Measurements from ENCODE around the gene CTRL.
"Not testable (repeated sequence)": the region's sequence is repeated elsewhere in the genome, so short reads cannot be mapped to it uniquely, and the experiment has no call there.

The CTRL gene

DNA sequence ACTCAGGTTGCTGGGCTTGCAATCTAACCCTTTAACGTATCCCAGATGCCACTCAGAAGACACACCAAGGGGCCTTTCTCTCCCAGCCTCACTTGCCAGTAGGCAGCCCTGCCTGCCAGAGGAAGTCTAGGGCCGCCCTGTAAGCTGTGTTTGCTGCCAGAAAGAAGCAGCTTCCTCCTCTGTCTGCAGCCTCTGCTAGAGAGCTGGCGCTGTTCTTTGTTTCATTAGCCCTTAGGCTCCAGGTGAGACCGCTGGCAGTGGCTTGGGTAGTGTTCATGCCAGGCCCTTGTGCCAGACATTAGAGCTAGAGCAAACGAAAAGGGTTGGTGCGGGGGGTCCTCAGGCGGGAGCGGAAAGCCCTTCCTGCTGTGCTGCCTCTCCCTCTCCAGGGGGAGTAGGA, 8.9 kb downstream of the CTRL start:
- DNase-seq, result no peak

DNA sequence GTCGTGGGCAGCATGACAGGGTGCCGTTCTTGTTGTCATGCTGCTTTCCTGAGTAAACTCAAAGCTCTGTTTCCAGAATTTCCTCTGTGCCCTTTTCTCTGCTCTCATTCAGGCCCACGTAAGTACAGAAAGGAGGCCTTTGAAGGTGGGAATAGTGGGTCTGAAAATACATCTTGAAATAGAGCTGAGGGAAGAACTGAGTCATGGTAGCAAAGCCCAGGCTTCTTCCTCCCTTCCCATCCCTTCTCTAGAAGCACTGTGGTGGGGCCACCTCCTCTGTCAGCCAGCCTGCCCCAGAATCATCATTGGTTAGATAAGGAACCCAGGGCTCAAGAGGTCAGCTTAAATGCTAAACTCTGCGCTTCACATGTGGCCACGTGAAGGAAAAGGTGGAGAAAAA, 9.4 kb downstream of the CTRL start:
- DNase-seq, result no peak

DNA sequence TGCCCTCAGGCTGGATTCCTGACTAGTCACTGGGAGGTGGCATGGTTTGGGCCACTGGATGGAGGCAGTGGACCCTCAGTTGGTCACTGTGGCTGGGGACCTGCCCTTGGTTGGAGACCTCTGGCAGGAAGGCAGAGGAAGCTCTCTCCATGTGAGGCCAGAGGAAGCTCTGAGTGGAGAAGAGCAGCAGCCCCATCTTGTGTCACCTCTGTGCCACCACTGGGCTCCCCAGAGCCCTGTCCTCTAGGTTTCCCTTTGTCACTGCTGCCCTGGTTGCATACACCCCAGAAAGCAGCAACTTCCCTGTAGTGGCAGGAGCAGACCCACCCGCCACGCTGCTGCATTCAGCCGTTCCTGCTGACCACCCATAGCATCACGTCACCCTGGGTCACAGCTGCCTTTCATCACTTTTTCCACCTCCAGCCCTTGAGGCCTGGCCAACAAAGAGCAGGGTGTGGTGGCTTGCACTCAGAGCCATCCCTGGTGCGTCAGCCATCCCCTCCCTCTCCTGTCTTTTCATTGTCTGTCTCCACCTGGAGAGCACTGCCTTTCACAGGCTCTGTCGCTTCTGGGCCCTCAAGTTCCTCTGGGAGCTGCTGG, 11.9 kb downstream of the CTRL start:
- no peak for DNase-seq

DNA sequence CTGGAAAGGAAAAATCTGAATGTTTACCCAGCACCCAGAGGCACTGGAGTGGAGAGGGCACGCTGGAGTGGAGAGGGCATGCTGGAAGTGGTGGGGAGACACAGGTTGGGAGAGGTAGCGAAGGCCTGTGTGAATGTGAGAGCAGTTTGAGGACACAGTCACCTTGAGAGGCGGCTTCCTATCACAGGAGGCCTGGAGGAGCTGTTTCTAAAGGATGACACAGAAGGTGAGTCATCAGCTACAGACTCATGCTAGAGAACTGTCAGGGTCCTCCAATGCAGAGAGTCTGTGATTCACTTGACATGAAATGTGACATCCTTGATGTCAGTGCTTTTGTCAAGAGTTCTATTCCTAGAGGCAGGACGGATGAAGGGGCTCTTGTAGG, 13.8 kb downstream of the CTRL start:
- DNase-seq, result peak; percentile 83

DNA sequence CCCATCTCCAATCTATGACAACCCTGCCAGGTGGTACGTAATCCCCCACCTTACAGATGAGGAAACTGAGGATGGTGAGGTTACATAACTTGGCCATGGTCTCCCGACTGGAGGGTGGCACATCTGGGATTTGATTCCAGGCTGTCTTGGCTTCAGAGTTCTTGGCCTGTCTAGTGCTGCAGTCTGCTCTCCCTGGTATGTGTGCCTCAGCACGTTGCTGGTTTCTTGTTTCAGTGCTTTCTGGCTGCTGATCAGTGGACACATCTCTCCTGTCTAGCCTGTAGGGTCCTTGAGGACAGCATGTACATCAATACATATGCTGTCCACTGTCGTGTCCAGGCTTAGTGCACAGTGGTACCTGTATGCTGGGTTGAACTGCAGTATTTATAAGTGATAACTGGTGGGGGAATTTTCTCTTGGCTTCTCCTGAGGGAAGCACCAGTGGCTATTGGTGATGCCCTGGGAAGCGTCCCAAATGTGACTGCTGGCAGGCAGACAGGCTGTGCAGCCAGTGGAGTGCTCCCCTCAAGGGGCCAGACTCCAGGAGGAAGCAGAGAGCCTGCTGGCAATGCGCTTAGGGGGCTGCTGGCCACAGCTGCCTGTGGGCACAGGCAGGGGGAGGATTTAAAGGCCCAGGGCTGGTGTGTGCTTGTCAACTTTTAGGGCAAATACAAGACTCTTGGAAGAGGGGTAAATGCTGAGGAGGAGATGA, 14.4 kb downstream of the CTRL start:
- DNase-seq, result no peak

DNA sequence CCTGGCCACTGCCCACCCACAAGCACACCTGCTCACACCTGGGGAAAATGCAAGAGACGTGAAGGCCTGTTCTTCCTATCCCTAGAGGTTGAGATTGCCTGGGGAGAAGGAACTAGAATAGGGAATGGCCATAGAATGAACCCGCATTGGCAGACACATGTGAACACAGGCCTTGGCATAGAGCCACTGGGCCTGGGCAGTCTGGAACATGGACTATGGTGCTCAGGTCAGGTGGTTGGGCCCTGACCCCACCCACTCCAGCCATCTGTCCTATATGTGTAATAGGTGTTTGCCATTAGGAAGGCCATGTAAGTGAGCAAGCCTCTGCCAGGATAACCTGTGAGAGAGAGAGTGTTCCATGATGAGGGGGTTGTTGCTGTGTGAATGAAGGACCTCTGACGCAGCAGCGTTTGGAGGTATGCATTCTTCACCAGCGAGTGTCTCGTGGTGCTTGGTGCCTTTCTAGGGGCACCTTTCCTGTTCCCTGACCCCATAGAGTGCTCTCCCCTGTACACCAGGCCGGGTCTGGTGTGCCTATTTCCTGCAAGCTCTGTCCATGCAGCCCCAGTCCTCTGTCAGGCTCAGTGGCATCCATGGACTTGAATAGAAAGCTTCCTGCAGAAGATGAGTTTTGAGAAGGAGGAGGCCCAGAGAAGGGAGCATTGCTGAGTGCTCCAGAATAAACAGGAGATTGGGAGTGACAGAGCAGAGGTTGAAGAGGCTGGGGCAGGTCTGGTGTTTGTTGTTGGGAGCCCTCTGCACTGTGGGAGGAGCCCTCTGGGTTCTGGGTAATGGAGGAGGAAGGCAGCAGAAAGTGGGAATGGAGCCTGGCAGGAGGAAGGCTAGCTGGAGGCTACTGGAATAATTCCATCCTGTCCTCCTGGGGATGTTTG, 15.6 kb downstream of the CTRL start:
- DNase-seq, result no peak

DNA sequence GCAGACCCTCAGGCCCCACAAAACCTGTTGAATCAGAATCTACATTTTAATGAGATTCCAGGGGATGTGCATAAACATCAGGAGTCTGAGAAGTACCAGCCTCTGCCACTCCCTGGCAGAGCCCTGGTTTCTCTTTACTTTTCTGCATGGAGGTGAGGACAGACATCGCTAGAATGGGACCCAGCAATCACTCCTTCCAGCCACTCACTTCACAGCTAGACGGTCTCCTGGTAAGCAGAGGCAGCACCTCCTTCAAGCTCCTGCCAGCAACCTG, 16.2 kb downstream of the CTRL start:
- not testable (repeated sequence) for DNase-seq

DNA sequence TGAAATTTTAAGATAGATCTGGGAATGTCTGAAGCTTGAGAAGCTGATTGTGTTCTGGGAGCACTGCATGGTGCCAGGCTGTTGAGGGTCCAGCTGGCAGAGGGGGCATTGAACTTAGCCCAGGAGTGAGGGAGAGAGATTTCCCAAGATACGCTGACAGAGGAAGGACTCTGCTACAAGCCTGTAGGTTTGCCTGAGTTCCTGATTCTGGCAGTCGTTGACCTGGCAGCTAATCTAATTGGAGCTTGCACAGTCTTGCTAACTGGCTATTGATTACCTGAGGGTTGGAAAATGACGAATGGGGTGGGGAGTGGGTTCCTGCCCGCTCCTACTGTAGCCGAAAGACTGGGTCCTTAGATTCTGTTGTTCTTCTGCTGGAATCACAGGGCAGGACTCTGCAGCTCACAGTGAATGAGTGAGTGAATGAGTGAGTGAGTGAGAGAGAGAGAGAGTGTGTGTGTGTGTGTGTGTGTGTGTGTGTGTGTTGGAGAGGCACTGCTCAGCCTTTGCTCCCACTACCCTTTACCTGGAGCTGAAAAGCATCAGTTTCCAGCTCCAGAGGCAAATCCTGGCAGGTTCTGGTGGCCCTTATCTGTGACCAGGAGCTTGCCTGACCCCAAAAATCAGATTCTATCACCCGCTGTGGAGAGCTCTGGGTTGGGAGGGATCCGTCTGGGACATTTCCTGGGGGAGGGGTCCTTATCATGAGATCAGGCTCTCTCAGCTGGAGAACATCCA, 16.7 kb downstream of the CTRL start:
- no peak for DNase-seq

DNA sequence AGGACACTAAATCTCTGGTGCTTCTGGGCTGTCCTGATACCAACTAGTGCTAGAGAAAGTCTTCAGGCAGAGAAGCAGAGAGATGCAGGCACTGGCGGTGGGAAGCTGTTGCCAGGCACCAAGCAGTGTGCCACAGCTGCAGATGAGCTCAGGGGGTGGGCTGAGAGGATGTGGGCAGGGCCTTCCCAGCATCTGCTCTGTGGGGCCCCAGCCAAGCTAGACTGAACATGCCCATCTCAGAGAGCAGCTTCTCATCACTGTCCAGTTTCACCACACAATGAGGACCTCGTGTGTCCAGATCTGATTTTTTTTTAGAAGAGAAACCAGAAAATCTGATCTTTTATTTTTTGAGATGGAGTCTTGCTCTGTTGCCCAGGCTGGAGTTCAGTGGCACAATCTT, 21.5 kb downstream of the CTRL start:
- peak; percentile 17 for DNase-seq

DNA sequence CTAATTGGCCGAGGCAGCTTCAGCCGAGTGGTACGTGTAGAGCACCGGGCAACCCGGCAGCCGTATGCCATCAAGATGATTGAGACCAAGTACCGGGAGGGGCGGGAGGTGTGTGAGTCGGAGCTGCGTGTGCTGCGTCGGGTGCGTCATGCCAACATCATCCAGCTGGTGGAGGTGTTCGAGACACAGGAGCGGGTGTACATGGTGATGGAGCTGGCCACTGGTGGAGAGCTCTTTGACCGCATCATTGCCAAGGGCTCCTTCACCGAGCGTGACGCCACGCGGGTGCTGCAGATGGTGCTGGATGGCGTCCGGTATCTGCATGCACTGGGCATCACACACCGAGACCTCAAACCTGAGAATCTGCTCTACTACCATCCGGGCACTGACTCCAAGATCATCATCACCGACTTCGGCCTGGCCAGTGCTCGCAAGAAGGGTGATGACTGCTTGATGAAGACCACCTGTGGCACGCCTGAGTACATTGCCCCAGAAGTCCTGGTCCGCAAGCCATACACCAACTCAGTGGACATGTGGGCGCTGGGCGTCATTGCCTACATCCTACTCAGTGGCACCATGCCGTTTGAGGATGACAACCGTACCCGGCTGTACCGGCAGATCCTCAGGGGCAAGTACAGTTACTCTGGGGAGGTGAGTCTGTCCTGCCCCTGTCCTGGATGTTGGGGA, 22.5 kb downstream of the CTRL start:
- DNase-seq, result no peak

DNA sequence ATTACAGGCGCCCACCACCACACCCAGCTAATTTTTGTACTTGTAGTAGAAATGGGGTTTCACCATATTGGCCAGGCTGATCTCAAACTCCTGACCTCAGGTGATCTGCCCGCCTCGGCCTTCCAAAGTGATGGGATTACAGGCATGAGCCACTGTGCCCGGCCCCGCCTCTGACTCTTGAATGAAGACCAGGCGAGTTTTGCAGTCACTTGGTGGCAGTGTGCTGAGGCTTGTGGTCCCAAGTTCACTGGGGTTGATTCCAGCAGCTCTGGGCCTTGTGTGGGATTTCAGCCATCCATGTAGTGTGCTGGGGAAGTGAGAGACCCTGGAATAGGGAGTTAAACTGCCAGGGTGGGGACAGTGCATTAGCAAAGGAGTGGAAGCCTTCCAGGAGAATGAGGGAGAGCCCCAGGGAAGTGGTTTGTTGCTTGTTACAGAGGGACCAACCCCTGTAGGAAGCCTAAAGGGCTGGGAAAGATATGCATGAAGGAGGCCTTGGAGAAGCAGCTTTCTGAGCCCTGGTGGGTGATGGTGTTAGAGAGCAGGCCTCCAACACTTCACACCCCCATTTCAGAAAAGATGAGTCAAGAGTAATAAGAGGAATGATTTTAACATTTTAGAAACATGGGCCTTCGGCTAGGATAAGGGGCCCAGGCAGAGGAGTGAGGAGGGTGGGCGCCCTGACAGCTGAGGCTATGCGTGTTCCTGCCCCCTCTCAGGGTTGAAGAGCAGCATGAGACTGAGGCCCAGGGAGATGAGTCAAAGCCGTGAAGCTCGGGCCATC, 24.1 kb downstream of the CTRL start:
- no peak for DNase-seq

DNA sequence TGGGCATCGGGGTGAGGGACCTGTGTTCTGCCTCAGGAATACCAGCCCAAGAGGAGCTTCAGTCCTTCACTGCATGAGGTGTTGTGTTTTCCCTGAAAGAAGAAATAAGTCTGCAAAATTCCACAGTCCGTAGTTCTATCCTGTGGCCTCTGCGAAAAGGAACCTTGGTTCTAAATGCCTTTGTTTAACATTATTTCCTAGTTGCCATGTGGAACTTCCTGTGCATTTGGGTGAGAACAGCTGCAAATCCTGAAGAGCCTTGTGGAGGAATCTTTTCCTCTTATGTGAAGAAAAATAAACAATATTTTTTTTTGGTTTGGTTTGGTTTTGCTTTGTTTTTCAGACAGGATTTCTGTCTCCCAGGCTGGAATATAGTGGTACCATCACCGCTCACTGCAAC, 28.8 kb downstream of the CTRL start:
- no peak for DNase-seq

DNA sequence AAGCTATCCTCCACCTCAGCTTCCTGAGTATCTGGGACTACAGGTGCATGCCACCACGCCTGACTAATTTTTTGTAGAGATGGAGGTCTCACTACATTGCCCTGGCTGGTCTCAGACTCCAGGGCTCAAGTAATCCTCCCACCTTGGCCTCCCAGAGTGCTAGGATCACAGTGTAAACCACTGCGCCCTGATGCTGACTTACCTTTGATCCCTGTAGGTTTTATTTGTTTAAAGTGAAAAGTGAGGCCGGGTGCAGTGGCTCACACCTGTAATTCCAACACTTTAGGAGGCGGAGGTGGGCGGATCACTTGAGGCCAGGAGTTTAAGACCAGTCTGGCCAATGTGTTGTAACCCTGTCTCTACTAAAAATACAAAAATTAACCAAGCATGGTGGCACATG, 29.9 kb downstream of the CTRL start:
- DNase-seq, result no peak

DNA sequence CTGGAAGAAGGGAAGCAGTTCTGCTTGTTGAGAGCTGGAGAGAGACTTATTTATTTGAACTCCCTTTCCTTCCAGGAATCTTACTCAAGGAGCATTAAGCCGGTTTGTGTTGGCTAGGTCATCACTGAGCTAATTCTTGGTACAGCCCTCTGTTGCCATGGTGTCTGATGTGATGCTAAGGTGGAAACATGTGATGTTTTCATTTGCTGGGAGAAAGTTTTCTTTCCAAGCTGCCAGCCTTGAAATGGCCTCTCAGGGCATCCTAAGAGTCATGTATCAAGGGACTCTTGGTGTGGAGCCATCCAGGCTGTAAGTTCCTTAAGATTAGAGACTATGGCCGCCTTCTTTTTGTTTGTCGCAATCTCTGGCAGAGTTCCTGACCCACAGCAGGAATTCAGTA, 34.4 kb downstream of the CTRL start:
- no peak for DNase-seq

DNA sequence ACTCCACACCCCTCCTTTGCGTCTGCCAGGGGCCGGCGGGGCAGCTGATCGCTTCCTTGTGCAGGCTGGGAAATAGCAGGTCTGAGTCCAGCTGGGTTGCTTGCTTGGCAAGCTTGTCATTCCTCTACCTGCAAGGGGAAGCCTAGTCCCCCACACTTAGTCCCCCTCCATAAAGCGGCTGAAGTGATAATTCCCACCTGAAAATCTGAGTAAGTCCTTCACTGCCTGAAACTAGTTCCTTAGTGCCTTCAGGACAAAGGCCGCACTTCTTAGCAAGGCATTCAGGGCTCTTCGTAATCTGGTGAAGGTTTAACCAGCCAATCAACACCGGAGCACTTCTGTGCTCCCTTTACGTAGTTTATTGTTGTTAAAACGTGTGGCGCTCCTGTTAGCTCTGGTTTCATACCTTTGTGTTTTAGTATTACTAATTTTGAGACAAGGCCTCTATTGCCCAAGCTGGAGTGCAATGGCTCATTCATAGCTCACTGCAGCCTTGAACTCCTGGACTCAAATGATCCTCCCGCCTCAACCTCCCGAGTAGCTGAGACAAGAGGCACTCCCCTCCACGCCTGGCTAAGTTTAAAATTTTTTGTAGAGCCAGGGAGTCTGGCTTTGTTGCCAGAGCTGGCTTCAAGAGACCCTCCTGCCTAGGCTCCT, 37.8 kb downstream of the CTRL start:
- DNase-seq, result no peak

DNA sequence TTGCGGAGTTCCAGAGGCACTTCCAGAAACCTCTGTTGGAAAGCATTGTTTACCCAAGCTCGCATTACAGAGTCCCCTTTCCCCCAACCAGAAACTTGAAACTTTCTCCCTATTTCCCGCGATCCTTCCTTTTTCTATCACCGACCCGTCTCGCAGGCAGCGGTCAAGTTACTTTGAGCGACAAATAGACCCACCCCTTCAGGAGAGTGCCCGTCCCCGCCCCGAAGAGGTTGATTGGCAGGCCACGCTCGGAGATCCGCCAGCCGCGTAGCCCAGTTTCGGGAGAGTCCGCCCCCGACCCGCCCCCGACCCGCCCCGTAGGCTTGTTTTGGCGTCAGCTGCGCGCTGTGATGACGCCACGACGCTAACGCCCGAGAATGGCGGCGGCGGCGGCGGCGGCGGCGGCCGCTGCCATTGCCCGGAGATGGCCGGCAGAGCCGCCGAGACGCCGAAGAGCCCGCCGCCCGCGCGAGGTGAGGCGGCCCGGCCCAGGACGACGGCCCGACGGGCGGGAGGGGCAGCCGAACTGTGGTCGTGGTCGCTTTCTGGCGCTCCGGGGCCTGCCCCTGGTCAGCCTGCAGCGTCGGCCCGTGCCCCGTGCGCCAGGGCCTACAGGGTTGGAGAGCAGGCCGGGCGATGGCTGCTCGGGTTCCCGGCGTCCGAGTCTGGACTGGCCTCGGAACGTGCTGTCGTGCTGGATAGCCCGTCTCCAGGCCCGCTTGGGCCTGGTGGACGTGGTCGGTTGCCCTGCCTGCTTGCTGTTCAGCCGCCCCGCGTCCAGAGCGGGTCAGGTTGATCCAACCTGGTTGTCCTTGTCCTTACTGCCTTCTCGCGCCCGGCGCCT, 38.5 kb downstream of the CTRL start, which contains the start of gene PSKH1:
TSS of gene PSKH1 (plus strand) at position 356 of the 844 bp plus-strand sequence. CDS start 15,496 bp downstream, outside the sequence.
- DNase-seq, result peak; percentile 95

DNA sequence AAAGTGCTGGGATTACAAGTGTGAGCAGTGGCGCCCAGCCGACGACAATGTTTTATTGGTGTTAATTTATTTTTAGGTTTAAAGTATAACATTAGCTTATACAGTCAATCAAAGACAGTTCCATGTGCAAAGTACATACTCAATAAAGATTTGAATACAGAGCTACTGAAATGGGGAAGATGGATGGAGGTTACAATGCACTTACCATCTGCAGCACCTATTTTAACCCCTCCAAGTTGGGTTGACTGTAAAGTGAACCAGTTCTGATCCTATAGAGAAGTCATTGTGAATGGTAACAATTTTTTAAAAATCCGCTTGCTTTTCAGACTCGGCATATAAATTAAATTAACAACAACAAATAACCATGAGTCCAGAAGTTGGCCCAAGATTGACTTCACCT, 39.3 kb downstream of the CTRL start:
- no peak for DNase-seq

DNA sequence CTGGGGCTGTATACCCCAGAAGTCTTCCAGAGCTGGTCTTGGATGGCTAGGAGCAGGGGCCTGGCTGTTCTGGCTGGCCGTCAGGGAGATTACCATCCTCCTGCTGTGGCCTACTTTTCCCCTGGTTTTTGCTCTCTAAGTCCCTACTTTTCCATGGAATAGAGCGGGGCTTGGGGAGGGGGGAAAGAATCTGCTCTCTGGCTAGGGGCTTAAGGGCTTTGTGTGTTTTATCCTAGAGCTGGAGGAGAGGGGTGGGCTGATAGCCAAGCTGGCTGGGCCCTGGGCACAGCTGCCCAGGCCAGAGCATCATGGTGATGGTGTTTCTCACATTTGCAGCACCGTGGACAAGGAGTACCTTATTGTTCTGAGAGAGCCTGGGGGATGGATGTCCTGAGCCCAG, 43.3 kb downstream of the CTRL start:
- no peak for DNase-seq

DNA sequence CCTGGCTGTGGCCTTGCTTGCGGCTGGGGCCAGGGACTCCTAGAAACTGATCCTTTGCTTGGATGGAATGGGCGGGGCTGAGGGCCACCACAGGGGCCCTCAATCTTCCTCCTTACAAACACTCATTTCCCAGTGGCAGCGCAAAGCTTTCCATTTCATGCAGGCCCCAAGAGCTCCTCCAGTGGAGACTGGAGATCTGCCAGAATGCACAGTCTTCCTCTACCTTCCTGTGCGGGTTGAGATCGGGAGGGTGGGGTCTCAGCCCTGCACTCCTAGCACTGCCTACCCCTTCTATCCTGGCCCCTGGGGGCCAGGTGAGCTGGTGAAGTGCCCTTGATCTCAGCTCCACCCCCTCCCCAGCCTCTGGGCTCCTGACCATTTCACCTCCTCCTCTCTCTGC, 45.3 kb downstream of the CTRL start:
- DNase-seq, result no peak

DNA sequence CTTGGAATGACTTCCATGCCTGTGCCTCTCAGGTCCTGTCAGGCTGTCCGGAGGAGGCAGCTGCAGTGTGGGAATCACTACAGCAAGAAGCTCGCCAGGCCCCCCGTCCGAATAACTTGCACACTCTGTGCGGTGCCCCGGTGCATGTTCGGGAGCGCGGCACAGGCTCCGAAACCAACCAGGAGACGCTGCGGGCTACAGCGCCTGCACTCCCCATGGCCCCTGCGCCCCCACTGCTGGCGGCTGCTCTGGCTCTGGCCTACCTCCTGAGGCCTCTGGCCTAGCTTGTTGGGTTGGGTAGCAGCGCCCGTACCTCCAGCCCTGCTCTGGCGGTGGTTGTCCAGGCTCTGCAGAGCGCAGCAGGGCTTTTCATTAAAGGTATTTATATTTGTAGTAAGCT, 45.7 kb downstream of the CTRL start:
- DNase-seq, result no peak

DNA sequence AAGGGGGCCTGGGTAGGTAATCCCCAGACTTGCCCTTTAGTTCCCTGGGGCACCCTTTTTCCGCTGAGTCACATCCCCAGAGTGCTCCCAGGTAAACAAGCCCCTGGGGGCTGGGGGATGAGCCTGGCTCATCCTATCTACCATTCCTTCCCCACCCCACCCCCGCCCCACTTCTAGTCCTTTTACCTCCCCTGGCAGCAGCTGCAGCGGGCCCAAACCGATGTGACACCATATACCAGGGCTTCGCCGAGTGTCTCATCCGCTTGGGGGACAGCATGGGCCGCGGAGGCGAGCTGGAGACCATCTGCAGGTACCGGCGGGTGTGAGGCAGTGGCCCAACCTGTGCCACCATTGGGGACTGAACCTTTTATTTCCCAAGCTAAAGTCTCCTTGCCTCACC, 46.1 kb downstream of the CTRL start:
- no peak for DNase-seq
